IPS-20b (cell line): ENCODE data around the gene UBXN10.
A peak's percentile ranks its signal among the peaks of the same experiment; 100 is the strongest.

Source experiments
- H3K27ac ChIP-seq: one replicate; pipeline ENCODE4 v1.5.1; 2013; ENCODE audit warnings: low read length
- H3K27me3 ChIP-seq: 2 replicates; pipeline ENCODE4 v1.6.1; 2013; ENCODE audit warnings: mild to moderate bottlenecking, low read length, inconsistent platforms; ENCODE audit not compliant: insufficient read depth
- H3K36me3 ChIP-seq: 2 replicates; pipeline ENCODE4 v1.6.1; 2013; ENCODE audit warnings: low read depth, mild to moderate bottlenecking, inconsistent platforms, low read length, moderate library complexity; ENCODE audit not compliant: insufficient read depth
- H3K4me1 ChIP-seq: 2 replicates; pipeline ENCODE4 v1.6.1; 2013; ENCODE audit warnings: mild to moderate bottlenecking, control low read depth, inconsistent platforms, low read length, moderate library complexity; ENCODE audit not compliant: insufficient read depth
- H3K4me3 ChIP-seq: 2 replicates; pipeline ENCODE4 v1.5.1; 2013; ENCODE audit warnings: mild to moderate bottlenecking, low read length, inconsistent platforms
- H3K9ac ChIP-seq: 2 replicates; pipeline ENCODE4 v1.6.1; 2013; ENCODE audit warnings: low read depth, mild to moderate bottlenecking, inconsistent platforms, low read length, moderate library complexity
- H3K9me3 ChIP-seq: 2 replicates; pipeline ENCODE4 v1.6.1; 2013; ENCODE audit warnings: mild to moderate bottlenecking, low read depth, low read length, inconsistent platforms; ENCODE audit not compliant: insufficient read depth

UBXN10 gene, protein sequence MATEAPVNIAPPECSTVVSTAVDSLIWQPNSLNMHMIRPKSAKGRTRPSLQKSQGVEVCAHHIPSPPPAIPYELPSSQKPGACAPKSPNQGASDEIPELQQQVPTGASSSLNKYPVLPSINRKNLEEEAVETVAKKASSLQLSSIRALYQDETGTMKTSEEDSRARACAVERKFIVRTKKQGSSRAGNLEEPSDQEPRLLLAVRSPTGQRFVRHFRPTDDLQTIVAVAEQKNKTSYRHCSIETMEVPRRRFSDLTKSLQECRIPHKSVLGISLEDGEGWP

DNA sequence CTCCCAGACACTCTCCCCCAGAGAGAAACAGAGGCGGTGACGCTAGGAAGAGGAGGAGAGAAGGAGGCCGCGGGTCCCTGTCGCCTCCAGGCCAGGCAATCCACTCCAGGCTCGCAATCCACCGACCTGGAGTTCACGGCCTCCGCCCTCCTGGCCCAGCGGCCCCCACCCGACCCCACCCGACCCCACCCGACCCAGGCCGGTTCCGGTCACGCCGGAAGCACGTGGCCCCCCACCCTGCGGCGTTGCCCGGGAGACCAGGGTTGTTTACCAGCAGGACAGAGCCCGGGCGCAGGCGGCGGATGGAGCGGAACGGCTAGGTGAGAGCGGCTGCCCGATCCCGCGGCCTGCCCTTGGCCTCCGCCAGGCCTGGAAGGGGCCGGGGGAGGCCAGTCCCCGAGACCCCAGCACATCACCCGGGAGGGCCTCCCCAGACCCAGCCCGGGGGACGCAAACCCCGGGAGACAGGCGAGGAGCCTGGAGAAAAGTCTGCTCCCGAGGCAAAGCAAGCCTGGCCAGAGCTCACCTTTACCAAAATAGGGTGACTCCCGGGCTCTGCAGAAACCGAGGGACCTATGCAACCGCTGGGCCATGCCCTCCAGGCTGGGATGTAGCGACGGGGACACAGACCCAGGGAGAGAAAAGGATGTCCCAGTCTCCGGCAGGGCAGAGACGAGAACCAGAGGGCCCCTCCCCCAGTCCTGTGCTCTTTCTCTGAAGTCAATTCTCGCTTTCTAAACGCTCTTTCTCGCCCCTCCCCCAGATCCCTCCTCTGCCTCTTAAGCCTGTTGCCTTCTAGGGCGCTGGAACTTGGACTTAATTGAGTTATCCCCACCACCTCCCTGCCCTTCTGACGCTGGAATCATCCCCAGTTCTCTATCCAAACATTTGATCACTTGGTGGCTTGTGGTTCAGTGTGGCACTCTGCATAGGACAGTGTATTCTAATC is at the start of gene UBXN10, which contains the start of gene PLA2G2C:
Gene UBXN10 (plus strand): TSS at position 263 of the 949 bp plus-strand sequence. CDS start 4,466 bp downstream, outside the sequence.
Gene PLA2G2C (minus strand): TSS at position 685 of the 949 bp plus-strand sequence. CDS start 9,155 bp downstream, outside the sequence.
- Histone ChIP-seq H3K27me3 (peaks cover 56% of the 10 kb centered on the region), H3K9me3 (no peaks in the 10 kb centered on the region), H3K36me3 (no peaks in the 10 kb centered on the region), H3K9ac (peak within 1 kb of the TSS; percentile 54; the same call in 1 of the 2 replicates), H3K4me1 (no peaks in the 10 kb centered on the region), H3K27ac (no peak within 1 kb of the TSS), H3K4me3 (peak within 1 kb of the TSS; percentile 71)

DNA sequence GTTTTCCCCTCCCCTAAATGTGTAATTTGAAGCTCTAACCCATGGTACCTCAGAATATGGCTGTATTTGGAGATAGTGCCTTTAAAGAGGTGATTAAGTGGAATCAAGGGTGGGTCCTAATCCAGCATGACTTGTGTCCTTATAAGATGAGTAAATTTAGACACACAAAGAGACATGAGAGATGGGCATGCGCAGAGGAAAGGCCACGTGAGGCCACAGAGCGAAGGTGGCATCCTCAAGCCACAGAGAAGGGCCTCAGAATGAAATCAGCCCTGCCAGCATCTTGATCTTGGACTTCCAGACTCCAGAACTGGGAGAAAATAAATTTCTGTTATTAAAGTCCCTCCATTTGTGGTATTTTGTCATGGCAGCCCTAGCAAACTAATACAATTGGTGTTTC is 49.6 kb upstream of the UBXN10 start:
- no peak overlapping the region for H3K9ac ChIP-seq
- H3K9me3 ChIP-seq = no peaks in the 10 kb centered on the region
- H3K4me3 ChIP-seq = no peak overlapping the region
- no peaks in the 10 kb centered on the region for H3K36me3 ChIP-seq
- H3K27ac ChIP-seq = no peak overlapping the region
- H3K4me1 ChIP-seq = no peaks in the 10 kb centered on the region
- H3K27me3 ChIP-seq = no peaks in the 10 kb centered on the region

GRCh38 chr1:20137055-20137454 is 48.8 kb upstream of the UBXN10 start:
- Histone ChIP-seq H3K36me3 (no peaks in the 10 kb centered on the region), H3K4me1 (no peaks in the 10 kb centered on the region), H3K9ac (no peak overlapping the region), H3K4me3 (no peak overlapping the region), H3K27me3 (no peaks in the 10 kb centered on the region), H3K9me3 (no peaks in the 10 kb centered on the region), H3K27ac (no peak overlapping the region)

GRCh38 chr1:20137604-20138003 is 48.3 kb upstream of the UBXN10 start:
- Histone ChIP-seq H3K36me3 (no peaks in the 10 kb centered on the region), H3K9ac (no peak overlapping the region), H3K4me1 (no peaks in the 10 kb centered on the region), H3K9me3 (no peaks in the 10 kb centered on the region), H3K27ac (no peak overlapping the region), H3K27me3 (no peaks in the 10 kb centered on the region), H3K4me3 (no peak overlapping the region)

DNA sequence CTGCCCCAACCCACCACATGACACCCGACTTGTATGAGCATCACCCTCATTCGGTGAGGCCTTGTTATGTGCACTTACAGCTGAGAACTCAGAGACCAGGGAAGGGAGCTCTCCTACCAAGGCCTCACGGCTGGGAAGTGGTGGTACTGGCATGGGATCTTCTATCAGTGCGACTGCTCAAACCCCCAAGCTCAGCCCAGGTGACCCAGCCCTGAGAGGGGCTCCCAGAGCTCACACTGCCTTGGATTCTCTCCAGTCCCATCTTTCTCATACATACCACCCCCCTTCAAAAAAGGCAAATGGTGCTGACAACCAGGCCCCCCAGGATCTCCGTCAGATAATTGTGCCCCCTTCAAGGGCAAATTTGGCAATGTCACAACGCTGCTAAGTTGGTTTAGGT is 47.5 kb upstream of the UBXN10 start:
- no peaks in the 10 kb centered on the region for H3K27me3 ChIP-seq
- no peak overlapping the region for H3K9ac ChIP-seq
- H3K9me3 ChIP-seq = no peaks in the 10 kb centered on the region
- H3K27ac ChIP-seq = no peak overlapping the region
- no peaks in the 10 kb centered on the region for H3K36me3 ChIP-seq
- no peaks in the 10 kb centered on the region for H3K4me1 ChIP-seq
- H3K4me3 ChIP-seq = no peak overlapping the region

GRCh38 chr1:20138961-20139550 is 46.8 kb upstream of the UBXN10 start, which contains the start of gene PLA2G2F:
Gene PLA2G2F, plus strand, starts transcription at chr1:20139323. Its CDS starts 105 bp downstream, at chr1:20139428.
- Histone ChIP-seq H3K36me3 (no peaks in the 10 kb centered on the region), H3K9me3 (no peaks in the 10 kb centered on the region), H3K27ac (no peak within 1 kb of the TSS), H3K9ac (no peak within 1 kb of the TSS), H3K4me1 (no peaks in the 10 kb centered on the region), H3K27me3 (no peaks in the 10 kb centered on the region), H3K4me3 (no peak within 1 kb of the TSS)

- Histone ChIP-seq H3K36me3 (no peaks in the 10 kb centered on the region), H3K9me3 (no peaks in the 10 kb centered on the region), H3K4me3 (no peak overlapping the region), H3K9ac (no peak overlapping the region), H3K27ac (no peak overlapping the region), H3K4me1 (no peaks in the 10 kb centered on the region), H3K27me3 (no peaks in the 10 kb centered on the region)
Observed at GRCh38 chr1:20139776-20140612, 45.9 kb upstream of the UBXN10 start.

DNA sequence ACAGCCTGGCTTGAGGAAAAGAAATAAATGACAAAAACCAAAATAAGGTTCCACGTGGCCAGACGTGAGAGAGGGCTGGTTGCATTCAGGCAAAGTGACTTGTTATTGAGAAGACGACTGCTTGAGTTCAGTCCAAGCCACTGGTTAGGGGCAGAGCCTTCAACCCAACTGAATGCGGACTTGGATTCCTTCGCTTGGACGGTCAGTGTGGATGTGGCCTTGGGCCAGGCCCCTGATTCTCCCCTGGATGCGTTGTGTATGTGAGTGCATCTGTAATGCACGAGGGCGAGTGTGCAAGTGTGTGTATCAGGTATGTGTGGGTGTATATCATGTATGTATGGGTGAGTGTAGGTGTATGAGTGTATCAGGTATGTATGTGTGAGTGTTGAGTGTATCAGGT is 44.9 kb upstream of the UBXN10 start:
- no peak overlapping the region for H3K9ac ChIP-seq
- H3K9me3 ChIP-seq = no peaks in the 10 kb centered on the region
- H3K4me3 ChIP-seq = no peak overlapping the region
- no peaks in the 10 kb centered on the region for H3K4me1 ChIP-seq
- H3K27me3 ChIP-seq = no peaks in the 10 kb centered on the region
- H3K36me3 ChIP-seq = no peaks in the 10 kb centered on the region
- H3K27ac ChIP-seq = no peak overlapping the region

DNA sequence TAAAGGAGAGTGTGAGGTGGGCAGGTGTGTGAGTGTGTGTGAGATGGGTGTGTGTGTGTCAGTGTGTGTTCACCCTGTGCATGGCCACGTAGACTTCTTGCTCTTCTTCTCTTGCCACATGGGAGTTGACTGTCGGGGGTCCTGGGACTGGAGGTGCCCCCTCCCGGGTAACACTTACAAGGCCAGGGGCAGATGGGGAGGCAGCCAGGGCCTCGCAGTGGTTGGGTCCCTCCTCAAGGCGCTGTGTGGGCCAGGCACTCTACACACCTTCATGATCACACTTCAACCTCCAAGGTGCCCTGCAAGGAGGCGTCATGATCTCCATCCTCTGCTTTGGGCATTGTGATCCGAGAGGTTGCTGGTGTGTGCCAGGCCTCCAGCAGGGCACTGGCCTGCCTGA is 44.4 kb upstream of the UBXN10 start:
- no peaks in the 10 kb centered on the region for H3K9me3 ChIP-seq
- no peaks in the 10 kb centered on the region for H3K4me1 ChIP-seq
- H3K27me3 ChIP-seq = no peaks in the 10 kb centered on the region
- no peak overlapping the region for H3K27ac ChIP-seq
- H3K9ac ChIP-seq = no peak overlapping the region
- H3K4me3 ChIP-seq = no peak overlapping the region
- no peaks in the 10 kb centered on the region for H3K36me3 ChIP-seq

DNA sequence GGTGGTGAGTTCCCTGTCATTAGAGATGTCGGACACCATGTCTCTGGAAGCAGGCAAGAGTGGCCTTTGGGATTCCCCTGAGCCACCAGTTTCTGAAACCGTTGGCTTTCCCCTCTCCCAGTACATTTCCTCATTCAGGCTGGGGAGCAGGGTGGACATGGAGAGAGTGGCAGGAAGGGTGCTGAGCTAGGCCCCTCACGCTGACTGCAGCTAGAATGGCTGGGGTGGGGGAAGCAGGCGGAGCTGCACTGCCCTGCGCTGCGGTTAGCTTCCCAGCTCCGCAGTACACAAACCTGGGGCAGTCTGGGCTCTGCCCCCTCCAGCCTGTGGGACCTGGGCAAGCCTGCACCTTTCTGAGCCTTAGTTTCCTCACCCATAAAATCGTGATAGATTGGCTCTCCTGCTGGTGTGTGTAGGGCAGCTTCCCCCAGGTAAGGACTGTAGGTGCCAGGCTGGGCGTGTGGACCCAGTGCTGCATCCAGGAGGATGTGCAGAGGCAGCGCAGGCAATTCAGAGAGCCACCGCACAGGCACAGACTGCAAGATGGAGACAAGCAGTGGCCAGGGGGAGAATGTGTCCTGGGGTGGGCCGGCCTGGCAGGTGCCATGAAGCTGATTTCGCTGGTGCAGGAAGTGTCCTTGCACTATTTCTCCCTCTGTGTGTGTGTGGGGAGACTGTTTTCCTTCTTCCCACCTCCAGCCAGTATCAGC is 43.7 kb upstream of the UBXN10 start:
- Histone ChIP-seq H3K27me3 (no peaks in the 10 kb centered on the region), H3K4me3 (no peak overlapping the region), H3K27ac (no peak overlapping the region), H3K9ac (no peak overlapping the region), H3K36me3 (no peaks in the 10 kb centered on the region), H3K4me1 (no peaks in the 10 kb centered on the region), H3K9me3 (no peaks in the 10 kb centered on the region)
